HCT116 (cell line): ENCODE data around the gene NR6A1. TPM values are rescaled to one million over a fixed set of nuclear protein-coding genes. Genes with fewer than 3 reads are reported as not detected.

ENCODE experiments used
- ATAC-seq: fragments of 200-7000 bp; cut with Tn5 transposase; 2 replicates; pipeline ENCODE4 v1.9.1; 2020; ENCODE audit warnings: mild to moderate bottlenecking, moderate library complexity
- BruUV-seq: library from RNA; stranded (reverse); fragments of 400-500 nt; replicated peaks from 2 replicates; lab custom pipeline; 2021; lab: Mats Ljungman, UMichigan
- CTCF ChIA-PET: fragments of 300-600 bp; sonication (Branson Sonifier 250); formaldehyde crosslinking; loops from one replicate; lab custom pipeline; 2021; ENCODE audit warnings: antibody characterized with exemption; lab: Charles Lee
- POLR2A ChIA-PET: fragments of 300-600, 350-600 bp; sonication (Branson Sonifier 250); formaldehyde crosslinking; loops from one replicate; lab custom pipeline; 2021; ENCODE audit warnings: antibody characterized with exemption; lab: Charles Lee
- RAD21 ChIA-PET, 2 experiments: fragments of 300-600 bp; sonication (Branson Sonifier 250); formaldehyde crosslinking; loops; one replicate each; lab custom pipeline; 2023; ENCODE audit warnings: low total read pairs in 2 of 2; ENCODE audit not compliant: uncharacterized antibody in 2 of 2, unreplicated experiment in 2 of 2, low non-redundant PET in 1 of 2; lab: Charles Lee
- DNase-seq: peaks from one replicate; pipeline ENCODE4 v3.0.0-alpha.2; 2010; ENCODE audit warnings: low read depth, low spot score
- H2AFZ ChIP-seq: fragments of 200-600 bp; shearing (Covaris generic), sonication (generic); 2 replicates; pipeline ENCODE4 v1.6.1; 2017; ENCODE audit warnings: low read depth, mixed run types, mixed read lengths, antibody characterized with exemption, low read length; ENCODE audit not compliant: poor library complexity, severe bottlenecking
- H3K27ac ChIP-seq: 2 replicates; pipeline ENCODE4 v1.5.1; 2012; ENCODE audit warnings: low read depth, low read length
- H3K27me3 ChIP-seq: fragments of 200-600 bp; sonication (generic); 2 replicates; pipeline ENCODE4 v1.6.1; 2016; ENCODE audit warnings: mixed run types, low read length, mixed read lengths; ENCODE audit not compliant: insufficient read depth
- H3K36me3 ChIP-seq, 2 experiments: fragments of 200-500 bp in 1 of 2; fragments of 200-600 bp in 1 of 2; sonication (Bioruptor generic) in 1 of 2; sonication (generic) in 1 of 2; 2 replicates each; pipeline versions ENCODE4 v1.5.1 to v1.6.1; 2014 to 2016; ENCODE audit warnings: low read length in 2 of 2, inconsistent platforms in 1 of 2, mixed read lengths in 1 of 2, mixed run types in 1 of 2; ENCODE audit not compliant: insufficient read depth in 2 of 2, control insufficient read depth in 1 of 2
- H3K4me1 ChIP-seq, 2 experiments: fragments of 200-600 bp in 1 of 2; sonication (generic) in 1 of 2; 2 replicates each; pipeline versions ENCODE4 v1.5.1 to v1.6.1; 2012 to 2017; ENCODE audit warnings: low read length in 2 of 2, inconsistent platforms in 1 of 2, mild to moderate bottlenecking in 1 of 2, mixed read lengths in 1 of 2, mixed run types in 1 of 2, moderate library complexity in 1 of 2; ENCODE audit not compliant: insufficient read depth in 2 of 2, control insufficient read depth in 1 of 2
- H3K4me2 ChIP-seq: fragments of 200-600 bp; sonication (generic); 2 replicates; pipeline ENCODE4 v1.6.1; 2017; ENCODE audit warnings: mixed run types, low read length, mixed read lengths
- H3K4me3 ChIP-seq, 2 experiments: fragments of 200-600 bp in 1 of 2; sonication (generic) in 1 of 2; replicated peaks in 1 of 2; 2 replicates each; pipeline ENCODE4 v1.5.1; 2011 to 2016; ENCODE audit warnings: low read length in 2 of 2, control low read depth in 1 of 2, low read depth in 1 of 2, mild to moderate bottlenecking in 1 of 2, mixed read lengths in 1 of 2, mixed run types in 1 of 2
- H3K79me2 ChIP-seq: fragments of 200-600 bp; sonication (generic); 2 replicates; pipeline ENCODE4 v1.6.1; 2017; ENCODE audit warnings: mild to moderate bottlenecking, mixed run types, low read length, moderate library complexity, mixed read lengths; ENCODE audit not compliant: insufficient read depth
- H3K9ac ChIP-seq: fragments of 200-600 bp; sonication (generic); 2 replicates; pipeline ENCODE4 v1.6.1; 2016; ENCODE audit warnings: low read length, mixed read lengths
- H3K9me2 ChIP-seq: fragments of 200-600 bp; sonication (generic), shearing (Covaris generic); 2 replicates; pipeline ENCODE4 v1.6.1; 2017; ENCODE audit warnings: mixed run types, mild to moderate bottlenecking, moderate library complexity; ENCODE audit not compliant: insufficient read depth
- H3K9me3 ChIP-seq, 2 experiments: fragments of 200-500 bp in 1 of 2; fragments of 200-600 bp in 1 of 2; sonication (Bioruptor generic) in 1 of 2; sonication (generic) in 1 of 2; 2 replicates each; pipeline ENCODE4 v1.6.1; 2014 to 2017; ENCODE audit warnings: low read length in 2 of 2, mixed read lengths in 2 of 2, inconsistent platforms in 1 of 2, low read depth in 1 of 2, mild to moderate bottlenecking in 1 of 2, mixed run types in 1 of 2, moderate library complexity in 1 of 2; ENCODE audit not compliant: control insufficient read depth in 1 of 2, insufficient read depth in 1 of 2
- H4K20me1 ChIP-seq: fragments of 200-600 bp; sonication (generic), shearing (Covaris generic); 2 replicates; pipeline ENCODE4 v1.6.1; 2017; ENCODE audit warnings: mixed run types, mild to moderate bottlenecking, moderate library complexity; ENCODE audit not compliant: insufficient read depth
- CEBPB ChIP-seq: IDR thresholded peaks from 2 replicates; pipeline ENCODE4 v1.6.1; 2012; ENCODE audit warnings: low read depth
- EGR1 ChIP-seq: IDR thresholded peaks from 2 replicates; pipeline ENCODE4 v1.6.1; 2012; ENCODE audit warnings: low read depth
- EZH2phosphoT487 ChIP-seq: fragments of 200-600 bp; IDR thresholded peaks from 2 replicates; pipeline ENCODE4 v1.6.1; 2018; ENCODE audit warnings: antibody characterized with exemption, borderline replicate concordance
- JUND ChIP-seq: IDR thresholded peaks from 2 replicates; pipeline ENCODE4 v1.6.1; 2012
- MAX ChIP-seq: IDR thresholded peaks from 2 replicates; pipeline ENCODE4 v1.6.1; 2012
- POLR2A ChIP-seq: IDR thresholded peaks from 2 replicates; pipeline ENCODE4 v1.7.0; 2011; ENCODE audit warnings: borderline replicate concordance; ENCODE audit not compliant: insufficient read depth, insufficient read length; ENCODE audit errors: extremely low read depth
- SP1 ChIP-seq: IDR thresholded peaks from 2 replicates; pipeline ENCODE4 v1.6.1; 2012; ENCODE audit warnings: low read depth
- SRF ChIP-seq: IDR thresholded peaks from 2 replicates; pipeline ENCODE4 v1.6.1; 2012; ENCODE audit warnings: low read depth
- ZFX ChIP-seq: fragments of 450-650 bp; IDR thresholded peaks from 2 replicates; pipeline ENCODE4 v1.6.1; 2017
- ZNF274 ChIP-seq: fragments of 200-500 bp; sonication (Bioruptor generic); IDR thresholded peaks from 2 replicates; pipeline ENCODE4 v1.6.1; 2014; ENCODE audit warnings: mild to moderate bottlenecking, low read depth, low read length, inconsistent platforms
- intact Hi-C: fragments of 100-400 bp; cut with micrococcal nuclease; formaldehyde crosslinking; loops from 2 replicates; pipeline ENCODE4 v1.10.0; 2022
- total RNA-seq: library from RNA; stranded (reverse); gene quantifications from one replicate; pipeline ENCODE4 v1.2.1, GENCODE V29; 2021; ENCODE audit not compliant: unreplicated experiment
- TF ChIP-seq, protein P1 (sequence below): IDR thresholded peaks from 2 replicates; pipeline ENCODE4 v1.6.1; 2011; ENCODE audit warnings: mild to moderate bottlenecking, low read length, moderate library complexity; ENCODE audit not compliant: insufficient replicate concordance; ENCODE audit errors: extremely low read depth
- TF ChIP-seq, protein P2 (sequence below): IDR thresholded peaks from 2 replicates; pipeline ENCODE4 v1.6.1; 2012; ENCODE audit warnings: low read depth

Gene NR6A1
- total RNA-seq, 1 experiment from 2014 or later: 9.9 TPM

DNA sequence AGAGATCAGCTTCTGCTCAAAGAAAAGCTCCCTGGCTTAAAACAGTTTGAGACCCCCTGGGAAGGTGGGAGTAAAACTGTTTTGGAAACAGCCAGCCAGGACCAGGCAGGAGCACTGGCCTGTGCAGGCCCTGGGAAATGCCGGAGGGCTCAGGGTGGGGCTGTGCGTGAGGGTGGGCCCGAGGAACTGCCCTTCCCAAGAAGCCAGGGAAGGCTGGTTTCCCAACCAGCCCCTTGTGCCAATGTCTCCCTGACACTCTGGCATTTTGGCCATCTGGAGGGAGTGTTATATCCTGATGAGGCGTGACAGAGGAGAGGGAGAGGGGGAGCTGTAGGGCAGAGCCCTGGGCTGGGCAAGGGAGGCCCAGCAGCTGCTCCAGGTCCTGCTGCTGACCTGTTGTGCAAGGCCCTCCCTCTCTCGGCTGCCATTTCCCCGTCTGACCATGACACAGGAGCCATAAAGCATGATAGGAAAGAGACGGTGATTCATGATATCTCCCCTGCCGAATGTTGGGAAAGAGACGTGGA is 22.0 kb upstream of the NR6A1 start:
- POLR2A ChIA-PET: no interaction called here
- DNase-seq (no peak), ATAC-seq (no peak)
- Histone ChIP-seq H3K27me3 (no peaks in the 10 kb centered on the region), H3K4me2 (no peak overlapping the region), H3K27ac (no peak overlapping the region), H3K9me3 (no peaks in the 10 kb centered on the region), H3K79me2 (no peaks in the 10 kb centered on the region), H4K20me1 (no peaks in the 10 kb centered on the region), H3K4me3 (no peak overlapping the region), H3K9ac (no peak overlapping the region), H2AFZ (no peak overlapping the region), H3K4me1 (peaks cover 12 to 46% of the 10 kb centered on the region in 2 experiments), H3K36me3 (no peaks in the 10 kb centered on the region), H3K9me2 (no peaks in the 10 kb centered on the region)
- TF ChIP-seq JUND (no peak), SP1 (no peak), SRF (no peak), CEBPB (no peak), EGR1 (no peak), MAX (no peak), ZFX (no peak), EZH2phosphoT487 (no peak), ZNF274 (no peak), POLR2A (no peak)
- TF ChIP-seq, protein P1, sequence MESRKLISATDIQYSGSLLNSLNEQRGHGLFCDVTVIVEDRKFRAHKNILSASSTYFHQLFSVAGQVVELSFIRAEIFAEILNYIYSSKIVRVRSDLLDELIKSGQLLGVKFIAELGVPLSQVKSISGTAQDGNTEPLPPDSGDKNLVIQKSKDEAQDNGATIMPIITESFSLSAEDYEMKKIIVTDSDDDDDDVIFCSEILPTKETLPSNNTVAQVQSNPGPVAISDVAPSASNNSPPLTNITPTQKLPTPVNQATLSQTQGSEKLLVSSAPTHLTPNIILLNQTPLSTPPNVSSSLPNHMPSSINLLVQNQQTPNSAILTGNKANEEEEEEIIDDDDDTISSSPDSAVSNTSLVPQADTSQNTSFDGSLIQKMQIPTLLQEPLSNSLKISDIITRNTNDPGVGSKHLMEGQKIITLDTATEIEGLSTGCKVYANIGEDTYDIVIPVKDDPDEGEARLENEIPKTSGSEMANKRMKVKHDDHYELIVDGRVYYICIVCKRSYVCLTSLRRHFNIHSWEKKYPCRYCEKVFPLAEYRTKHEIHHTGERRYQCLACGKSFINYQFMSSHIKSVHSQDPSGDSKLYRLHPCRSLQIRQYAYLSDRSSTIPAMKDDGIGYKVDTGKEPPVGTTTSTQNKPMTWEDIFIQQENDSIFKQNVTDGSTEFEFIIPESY: no peak
- TF ChIP-seq, protein P2, sequence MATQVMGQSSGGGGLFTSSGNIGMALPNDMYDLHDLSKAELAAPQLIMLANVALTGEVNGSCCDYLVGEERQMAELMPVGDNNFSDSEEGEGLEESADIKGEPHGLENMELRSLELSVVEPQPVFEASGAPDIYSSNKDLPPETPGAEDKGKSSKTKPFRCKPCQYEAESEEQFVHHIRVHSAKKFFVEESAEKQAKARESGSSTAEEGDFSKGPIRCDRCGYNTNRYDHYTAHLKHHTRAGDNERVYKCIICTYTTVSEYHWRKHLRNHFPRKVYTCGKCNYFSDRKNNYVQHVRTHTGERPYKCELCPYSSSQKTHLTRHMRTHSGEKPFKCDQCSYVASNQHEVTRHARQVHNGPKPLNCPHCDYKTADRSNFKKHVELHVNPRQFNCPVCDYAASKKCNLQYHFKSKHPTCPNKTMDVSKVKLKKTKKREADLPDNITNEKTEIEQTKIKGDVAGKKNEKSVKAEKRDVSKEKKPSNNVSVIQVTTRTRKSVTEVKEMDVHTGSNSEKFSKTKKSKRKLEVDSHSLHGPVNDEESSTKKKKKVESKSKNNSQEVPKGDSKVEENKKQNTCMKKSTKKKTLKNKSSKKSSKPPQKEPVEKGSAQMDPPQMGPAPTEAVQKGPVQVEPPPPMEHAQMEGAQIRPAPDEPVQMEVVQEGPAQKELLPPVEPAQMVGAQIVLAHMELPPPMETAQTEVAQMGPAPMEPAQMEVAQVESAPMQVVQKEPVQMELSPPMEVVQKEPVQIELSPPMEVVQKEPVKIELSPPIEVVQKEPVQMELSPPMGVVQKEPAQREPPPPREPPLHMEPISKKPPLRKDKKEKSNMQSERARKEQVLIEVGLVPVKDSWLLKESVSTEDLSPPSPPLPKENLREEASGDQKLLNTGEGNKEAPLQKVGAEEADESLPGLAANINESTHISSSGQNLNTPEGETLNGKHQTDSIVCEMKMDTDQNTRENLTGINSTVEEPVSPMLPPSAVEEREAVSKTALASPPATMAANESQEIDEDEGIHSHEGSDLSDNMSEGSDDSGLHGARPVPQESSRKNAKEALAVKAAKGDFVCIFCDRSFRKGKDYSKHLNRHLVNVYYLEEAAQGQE: no peak
- intact Hi-C loops: no loop called here
- no TSS peak for BruUV-seq
- CTCF ChIA-PET: interaction anchor here (0.6 to 2.1 kb wide), 2 partner anchors 60 to 343 kb away, joined by 3 to 15 read pairs; partner anchors contain the start of gene WDR38
- RAD21 ChIA-PET: interaction anchor here in 1 of 2 experiments (3.3 kb wide), 1 partner anchor 60 kb away, joined by 13 read pairs; the partner anchor contains the start of gene WDR38
